Glutamatergic neuron (in vitro differentiated cells): ENCODE results near the gene VAC14. TPM values are rescaled to one million over a fixed set of nuclear protein-coding genes. Genes with fewer than 3 reads are reported as not detected.
A peak's percentile ranks its signal among the peaks of the same experiment; 100 is the strongest.

Source experiments
- DNase-seq: peaks from one replicate; pipeline ENCODE4 v3.0.0; 2022
- H3K27ac Mint-ChIP-seq: one replicate; pipeline ENCODE4 v1.8.0; 2020; ENCODE audit warnings: mild to moderate bottlenecking, mixed read lengths, inconsistent platforms; ENCODE audit not compliant: unreplicated experiment
- H3K27me3 Mint-ChIP-seq: one replicate; pipeline ENCODE4 v1.8.0; 2020; ENCODE audit warnings: mild to moderate bottlenecking, moderate library complexity, mixed read lengths, inconsistent platforms; ENCODE audit not compliant: unreplicated experiment
- H3K36me3 Mint-ChIP-seq: one replicate; pipeline ENCODE4 v1.8.0; 2020; ENCODE audit warnings: mild to moderate bottlenecking, mixed read lengths, inconsistent platforms; ENCODE audit not compliant: unreplicated experiment
- H3K4me1 Mint-ChIP-seq: one replicate; pipeline ENCODE4 v1.8.0; 2020; ENCODE audit warnings: mild to moderate bottlenecking, low read depth, mixed read lengths, inconsistent platforms; ENCODE audit not compliant: unreplicated experiment
- H3K4me3 Mint-ChIP-seq: one replicate; pipeline ENCODE4 v1.8.0; 2020; ENCODE audit warnings: mild to moderate bottlenecking, mixed read lengths, inconsistent platforms; ENCODE audit not compliant: unreplicated experiment
- H3K9me3 Mint-ChIP-seq: one replicate; pipeline ENCODE4 v1.8.0; 2020; ENCODE audit warnings: mild to moderate bottlenecking, moderate library complexity, mixed read lengths, inconsistent platforms; ENCODE audit not compliant: unreplicated experiment
- total RNA-seq: library from RNA; stranded (reverse); fragmentation: NEBNext Ultra II Directional; extraction: Animal tissue kit (Norgen Biotek cat#: 25700); gene quantifications from one replicate; pipeline ENCODE4 v1.2.1, GENCODE V29; 2021; ENCODE audit not compliant: unreplicated experiment
- TF ChIP-seq, protein P1 (sequence below): fragments of 200-600 bp; sonication (generic); IDR thresholded peaks from one replicate; pipeline ENCODE4 v1.5.0; 2021; ENCODE audit not compliant: partially characterized antibody, unreplicated experiment

VAC14 gene
- total RNA-seq, 1 donor from 2014 or later, result 50.2 TPM

DNA sequence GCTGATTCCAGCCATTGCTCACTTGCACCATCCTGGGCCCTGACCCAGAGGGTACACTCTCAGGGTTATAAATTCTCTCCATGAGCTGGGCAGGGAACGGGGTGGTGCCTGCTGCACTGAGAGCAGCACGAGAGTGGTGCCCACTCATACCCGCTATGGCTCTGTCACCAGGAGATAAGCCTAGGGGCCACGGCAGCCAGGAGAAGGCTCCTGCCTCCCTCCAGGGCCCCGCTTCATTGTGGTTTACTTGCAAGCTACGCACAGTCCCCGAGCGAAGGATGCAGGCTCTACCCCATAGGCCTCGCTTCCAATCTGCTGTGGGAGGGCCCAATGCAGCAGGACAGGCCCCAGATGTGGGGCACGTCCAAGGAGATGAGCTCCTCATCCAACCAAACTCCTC is 48.5 kb downstream of the VAC14 start:
- peaks cover 13% of the 10 kb centered on the region for H3K27me3 Mint-ChIP-seq
- TF ChIP-seq, protein P1, sequence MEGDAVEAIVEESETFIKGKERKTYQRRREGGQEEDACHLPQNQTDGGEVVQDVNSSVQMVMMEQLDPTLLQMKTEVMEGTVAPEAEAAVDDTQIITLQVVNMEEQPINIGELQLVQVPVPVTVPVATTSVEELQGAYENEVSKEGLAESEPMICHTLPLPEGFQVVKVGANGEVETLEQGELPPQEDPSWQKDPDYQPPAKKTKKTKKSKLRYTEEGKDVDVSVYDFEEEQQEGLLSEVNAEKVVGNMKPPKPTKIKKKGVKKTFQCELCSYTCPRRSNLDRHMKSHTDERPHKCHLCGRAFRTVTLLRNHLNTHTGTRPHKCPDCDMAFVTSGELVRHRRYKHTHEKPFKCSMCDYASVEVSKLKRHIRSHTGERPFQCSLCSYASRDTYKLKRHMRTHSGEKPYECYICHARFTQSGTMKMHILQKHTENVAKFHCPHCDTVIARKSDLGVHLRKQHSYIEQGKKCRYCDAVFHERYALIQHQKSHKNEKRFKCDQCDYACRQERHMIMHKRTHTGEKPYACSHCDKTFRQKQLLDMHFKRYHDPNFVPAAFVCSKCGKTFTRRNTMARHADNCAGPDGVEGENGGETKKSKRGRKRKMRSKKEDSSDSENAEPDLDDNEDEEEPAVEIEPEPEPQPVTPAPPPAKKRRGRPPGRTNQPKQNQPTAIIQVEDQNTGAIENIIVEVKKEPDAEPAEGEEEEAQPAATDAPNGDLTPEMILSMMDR, result no peak
- H3K9me3 Mint-ChIP-seq, result no peaks in the 10 kb centered on the region
- no peaks in the 10 kb centered on the region for H3K36me3 Mint-ChIP-seq
- H3K4me1 Mint-ChIP-seq, result peaks cover 19% of the 10 kb centered on the region
- DNase-seq, result no peak
- no peak overlapping the region for H3K27ac Mint-ChIP-seq
- H3K4me3 Mint-ChIP-seq, result no peak overlapping the region

DNA sequence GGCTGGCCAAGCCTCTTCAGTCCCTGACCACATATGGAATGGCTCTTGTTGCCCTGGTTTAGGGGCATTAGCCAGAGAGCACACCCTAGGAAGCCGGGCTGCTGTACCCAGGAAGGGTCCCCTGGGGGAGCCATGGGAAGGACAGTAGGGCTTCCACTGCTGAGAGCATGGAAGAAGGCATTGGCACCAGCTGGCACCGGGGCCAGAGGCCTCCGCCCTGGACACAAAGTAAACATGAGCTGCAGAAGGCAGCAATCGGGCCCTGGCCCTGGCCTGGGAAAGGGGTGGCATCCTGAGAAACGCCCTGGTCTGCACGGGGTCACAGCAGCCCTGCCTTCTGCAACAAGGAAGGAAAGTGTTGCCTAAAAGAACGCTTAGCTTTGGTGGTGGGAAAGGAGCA is 49.4 kb downstream of the VAC14 start:
- Mint-ChIP-seq H3K4me1 (peaks cover 19% of the 10 kb centered on the region), H3K36me3 (no peaks in the 10 kb centered on the region), H3K4me3 (no peak overlapping the region), H3K27ac (no peak overlapping the region), H3K27me3 (peaks cover 13% of the 10 kb centered on the region), H3K9me3 (no peaks in the 10 kb centered on the region)
- no peak for DNase-seq
- TF ChIP-seq, protein P1, result no peak

GRCh38 chr16:70750893-70751467 is 50.0 kb downstream of the VAC14 start:
- TF ChIP-seq, protein P1, result no peak
- no peak overlapping the region for H3K4me3 Mint-ChIP-seq
- H3K27me3 Mint-ChIP-seq, result peaks cover 16% of the 10 kb centered on the region
- no peak overlapping the region for H3K27ac Mint-ChIP-seq
- H3K36me3 Mint-ChIP-seq, result no peaks in the 10 kb centered on the region
- no peak for DNase-seq
- peaks cover 17% of the 10 kb centered on the region for H3K4me1 Mint-ChIP-seq
- H3K9me3 Mint-ChIP-seq, result no peaks in the 10 kb centered on the region

- H3K27me3 Mint-ChIP-seq, result peaks cover 16% of the 10 kb centered on the region
- H3K36me3 Mint-ChIP-seq, result no peaks in the 10 kb centered on the region
- peak overlapping the region; percentile 71 for H3K4me3 Mint-ChIP-seq
- no peaks in the 10 kb centered on the region for H3K9me3 Mint-ChIP-seq
- TF ChIP-seq, protein P1, result no peak
- peak; percentile 66 for DNase-seq
- peak overlapping the region; percentile 68 for H3K27ac Mint-ChIP-seq
- peaks cover 17% of the 10 kb centered on the region for H3K4me1 Mint-ChIP-seq
These were observed 51.0 kb downstream of the VAC14 start for GRCh38 chr16:70749681-70750601.
